Cardiac septum (tissue), 1 donor: ENCODE data around the gene RAD23A. TPM values are rescaled to one million over a fixed set of nuclear protein-coding genes. Genes with fewer than 3 reads are reported as not detected.
"Not testable (repeated sequence)": the region's sequence is repeated elsewhere in the genome, so short reads cannot be mapped to it uniquely, and the experiment has no call there.

Source experiments
- DNase-seq: peaks from one replicate; pipeline ENCODE4 v3.0.0-alpha.2; 2020; ENCODE audit warnings: low spot score
- intact Hi-C: fragments of 100-400 bp; cut with DNase I; formaldehyde crosslinking; loops from one replicate; pipeline ENCODE4 v1.14.0; 2022
- total RNA-seq: library from RNA; stranded (reverse); fragmentation: NEBNext Ultra II Directional; extraction: Animal tissue kit (Norgen Biotek cat#: 25700); gene quantifications from one replicate; pipeline ENCODE4 v1.2.1, GENCODE V29; 2021
- donor health status: DM: no; HTN: no; CAD: no.

The RAD23A gene
- total RNA-seq, 1 donor from 2014 or later = 143 TPM

- DNase-seq = no peak
- intact Hi-C loops = no loop called here
Measured at GRCh38 chr19:12953138-12953798, 7.6 kb downstream of the RAD23A start.

- intact Hi-C loops = no loop called here
- DNase-seq = no peak
Measured at GRCh38 chr19:12953799-12954611, 8.3 kb downstream of the RAD23A start.

DNA sequence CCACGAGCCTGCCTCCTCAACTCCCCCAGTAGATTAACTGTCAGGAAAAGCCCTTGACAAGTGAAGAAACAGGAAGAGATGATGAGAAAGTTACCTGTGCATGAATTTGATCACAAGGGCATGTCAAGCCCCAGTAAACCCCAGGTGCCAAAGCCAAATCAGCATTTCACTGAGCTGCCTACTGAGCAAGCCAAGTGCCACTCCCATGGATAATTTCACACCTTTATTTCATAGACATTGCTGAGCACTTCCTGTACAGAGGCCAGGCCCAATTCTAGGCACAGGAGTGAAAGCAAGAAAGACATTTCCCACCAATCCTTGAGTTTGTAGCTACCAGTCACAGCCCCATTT is 8.9 kb downstream of the RAD23A start:
- intact Hi-C loops = no loop called here
- DNase-seq = no peak

DNA sequence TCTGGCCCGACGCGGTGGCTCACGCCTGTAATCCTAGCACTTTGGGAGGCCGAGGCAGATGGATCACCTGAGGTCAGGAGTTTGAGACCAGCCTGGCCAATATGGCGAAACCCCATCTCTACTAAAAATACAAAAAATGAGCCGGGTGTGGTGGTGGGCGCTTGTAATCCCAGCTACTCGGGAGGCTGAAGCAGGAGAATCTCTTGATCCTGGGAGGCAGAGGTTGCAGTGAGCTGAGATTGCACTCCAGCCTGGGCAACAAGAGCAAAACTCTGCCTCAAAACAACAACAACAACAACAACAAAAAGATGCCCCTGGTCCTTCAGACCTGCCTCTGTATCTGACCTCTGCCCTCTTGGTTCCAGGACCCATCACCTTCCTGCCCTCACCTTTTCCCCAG is 9.9 kb downstream of the RAD23A start:
- DNase-seq = not testable (repeated sequence)
- intact Hi-C loops = loop anchor here (5.0 kb wide), 1 partner anchor 68 kb away; the partner anchor contains the start of gene KLF1

GRCh38 chr19:12955996-12956395 is 10.3 kb downstream of the RAD23A start:
- DNase-seq = no peak
- intact Hi-C loops = loop anchor here (5.0 kb wide), 1 partner anchor 69 kb away; the partner anchor contains the start of gene KLF1

DNA sequence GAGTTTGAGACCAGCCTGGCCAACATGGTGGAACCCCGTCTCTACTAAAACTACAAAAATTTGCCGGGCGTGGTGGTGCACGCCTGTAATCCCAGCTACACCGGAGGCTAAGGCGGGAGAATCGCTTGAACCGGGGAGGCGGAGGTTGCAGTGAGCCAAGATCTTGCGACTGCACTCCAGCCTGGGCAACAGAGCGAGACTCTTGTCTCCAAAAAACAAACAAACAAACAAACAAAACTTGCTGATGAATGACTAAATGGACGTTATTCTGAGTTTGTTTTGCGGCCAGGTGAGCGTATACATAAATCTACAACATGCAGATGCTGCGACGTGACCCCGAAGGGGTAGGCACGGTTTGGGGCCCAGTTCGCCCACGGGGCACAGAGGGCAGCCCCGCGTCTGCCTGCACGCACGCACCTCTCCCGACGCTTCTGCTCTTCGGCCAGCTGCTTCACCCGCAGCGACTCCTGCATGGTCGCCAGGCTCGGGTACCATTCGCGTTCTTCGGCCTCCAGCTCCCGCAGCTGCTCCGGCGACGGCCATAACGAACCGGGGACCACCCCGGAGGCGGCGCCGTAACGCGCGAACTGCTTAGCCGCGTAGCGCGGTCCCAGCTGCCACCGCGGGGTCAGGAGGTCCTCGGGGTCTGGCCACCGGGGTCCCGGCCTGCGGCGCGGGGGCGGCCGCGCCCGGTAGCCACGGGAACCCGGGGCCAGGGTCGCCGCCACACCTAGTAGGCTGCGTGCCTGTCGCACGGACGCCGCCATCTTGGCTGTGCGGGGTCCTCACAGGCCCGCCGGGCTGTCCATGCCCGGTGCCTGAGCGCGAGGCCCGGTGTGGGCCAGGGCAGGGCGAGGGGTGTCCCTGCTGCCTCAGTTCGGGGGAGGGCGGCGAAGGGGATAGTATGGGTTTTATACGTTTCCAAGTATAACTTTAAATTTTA is 11.1 kb downstream of the RAD23A start, which contains the start of gene GADD45GIP1:
Gene GADD45GIP1, minus strand, starts transcription at position 778 of the 943 bp plus-strand sequence. Its CDS starts 11 bp downstream, at position 767.
- DNase-seq = peak; percentile 90
- intact Hi-C loops = loop anchor here (5.0 kb wide), 1 partner anchor 69 kb away; the partner anchor contains the start of gene KLF1

DNA sequence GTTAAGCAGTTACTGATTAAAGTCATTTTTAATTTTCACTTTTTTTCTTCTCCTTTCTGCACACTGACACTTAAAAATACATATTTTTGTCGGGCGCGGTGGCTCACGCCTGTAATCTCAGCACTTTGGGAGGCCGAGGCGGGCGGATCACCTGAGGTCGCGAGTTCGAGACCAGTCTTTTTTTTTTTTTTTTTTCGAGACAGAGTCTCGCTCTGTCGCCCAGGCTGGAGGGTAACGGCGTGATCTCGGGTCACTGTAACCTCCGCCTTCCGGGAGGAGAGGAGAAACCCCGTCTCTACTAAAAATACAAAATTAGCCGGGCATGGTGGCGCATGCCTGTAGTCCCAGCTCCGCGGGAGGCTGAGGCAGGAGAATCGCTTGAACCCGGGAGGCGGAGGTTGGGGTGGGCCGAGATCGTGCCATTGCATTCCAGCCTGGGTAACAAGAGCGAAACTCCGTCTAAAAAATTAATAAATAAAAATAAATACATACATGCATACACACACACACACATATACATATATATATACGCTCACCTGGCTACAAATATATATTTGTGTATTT is 11.8 kb downstream of the RAD23A start:
- intact Hi-C loops = loop anchor here (5.0 kb wide), 1 partner anchor 70 kb away; the partner anchor contains the start of gene KLF1
- not testable (repeated sequence) for DNase-seq

DNA sequence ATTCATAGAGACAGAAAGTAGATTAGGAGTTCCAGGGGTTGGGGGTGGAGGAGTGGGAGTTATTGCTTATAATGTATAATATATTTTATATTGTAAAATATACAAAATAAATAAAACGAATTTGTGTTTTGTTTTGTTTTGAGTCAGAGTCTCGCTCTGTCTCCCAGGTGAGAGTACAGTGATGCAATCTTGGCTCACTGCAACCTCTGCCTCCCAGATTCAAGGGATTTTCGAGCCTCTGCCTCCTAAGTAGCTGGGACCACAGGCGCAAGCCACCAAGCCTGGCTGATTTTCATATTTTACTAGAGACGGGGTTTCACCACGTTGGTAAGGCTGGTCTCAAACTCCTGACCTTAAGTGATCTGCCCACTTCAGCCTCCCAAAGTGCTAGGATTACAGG is 13.8 kb downstream of the RAD23A start:
- no peak for DNase-seq
- intact Hi-C loops = loop anchor here (5.0 kb wide), 1 partner anchor 72 kb away; the partner anchor contains the start of gene KLF1

DNA sequence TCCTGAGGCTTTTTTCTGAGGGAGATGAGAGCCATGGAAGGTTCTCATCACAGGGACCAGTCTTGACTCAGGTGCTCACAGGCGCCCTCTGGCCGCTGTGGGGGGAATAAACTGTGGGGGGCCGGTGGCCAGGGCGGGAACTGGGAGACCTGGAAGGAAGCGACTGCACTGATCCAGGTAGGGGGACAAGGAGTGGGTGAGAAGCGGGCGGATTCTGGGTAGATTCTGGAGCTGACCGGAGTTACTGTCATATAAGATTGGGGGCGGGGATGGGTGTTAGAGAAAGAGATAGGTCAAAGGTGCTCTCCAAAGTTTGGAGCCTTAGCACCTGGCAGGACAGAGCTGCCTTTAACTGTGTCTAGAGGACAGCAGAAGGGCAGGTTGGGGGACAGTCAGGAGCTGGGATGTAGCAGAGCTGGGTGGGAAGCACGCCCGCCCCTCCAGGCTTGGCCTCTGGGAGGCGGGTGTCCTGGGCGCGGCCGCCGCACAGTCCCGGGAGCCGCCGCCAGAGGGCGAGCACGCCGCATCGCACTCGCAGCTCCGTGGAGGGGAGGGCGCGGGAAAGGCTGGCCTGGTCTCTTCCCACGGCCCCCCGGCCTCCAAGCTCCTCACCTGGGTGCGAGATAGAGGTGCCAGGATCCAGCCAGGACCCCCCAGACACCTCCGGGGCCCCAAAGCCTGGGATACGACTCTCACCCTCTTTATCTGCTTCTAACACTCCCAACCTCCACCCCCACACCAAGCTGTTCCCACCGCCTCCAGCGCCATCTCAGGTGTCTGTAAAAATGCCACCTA is 19.6 kb downstream of the RAD23A start:
- intact Hi-C loops = no loop called here
- DNase-seq = peak; percentile 92

DNA sequence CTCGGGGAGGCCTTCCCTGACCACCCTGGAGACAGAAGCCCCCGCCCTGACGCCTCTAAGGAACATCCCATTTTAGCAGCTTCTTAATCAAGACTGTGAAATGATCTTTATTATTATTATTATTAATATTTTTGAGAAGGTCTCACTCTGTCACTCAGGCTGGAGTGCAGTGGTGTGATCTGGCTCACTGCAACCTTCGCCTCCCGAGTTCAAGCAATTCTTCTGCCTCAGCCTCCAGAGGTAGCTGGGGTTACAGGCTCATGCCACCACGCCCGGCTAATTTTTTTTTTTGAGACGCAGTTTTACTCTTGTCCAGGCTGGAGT is 20.1 kb downstream of the RAD23A start:
- intact Hi-C loops = no loop called here
- no peak for DNase-seq

- no peak for DNase-seq
- intact Hi-C loops = no loop called here
Measured at GRCh38 chr19:12967907-12968306, 22.2 kb downstream of the RAD23A start.

DNA sequence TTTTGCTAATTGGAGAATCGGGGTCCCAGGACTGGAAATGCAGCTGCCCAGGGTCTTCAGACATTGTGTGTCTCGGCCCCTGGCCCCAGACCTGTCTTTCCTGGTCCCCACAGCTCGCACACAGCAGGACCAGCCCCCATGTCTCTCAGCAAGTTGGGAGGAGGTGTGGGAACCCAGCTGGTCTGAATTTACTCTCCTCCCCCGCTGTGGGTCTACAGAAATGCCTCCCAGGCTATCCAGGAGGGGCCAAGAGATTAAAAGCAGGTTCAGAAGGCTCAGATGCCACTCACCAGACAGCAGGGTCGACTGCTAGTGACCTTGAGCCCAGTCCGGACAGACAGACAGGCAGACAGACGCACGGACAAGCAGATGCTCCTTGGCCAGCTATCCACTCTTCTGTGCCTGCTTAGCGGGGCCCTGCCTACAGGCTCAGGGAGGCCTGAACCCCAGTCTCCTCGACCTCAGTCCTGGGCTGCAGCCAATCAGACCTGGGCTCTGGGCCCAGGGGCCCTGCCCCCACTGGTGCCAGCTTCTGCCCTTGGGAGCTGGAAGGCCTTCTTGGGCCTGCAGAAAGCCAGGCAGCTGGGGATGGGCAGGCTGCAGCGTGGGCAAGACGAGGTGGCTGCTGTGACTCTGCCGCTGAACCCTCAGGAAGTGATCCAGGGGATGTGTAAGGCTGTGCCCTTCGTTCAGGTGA is 23.8 kb downstream of the RAD23A start, which contains the start of gene DAND5:
Gene DAND5, plus strand, starts transcription at position 285 of the 697 bp plus-strand sequence. Its CDS starts 85 bp downstream, at position 370.
- intact Hi-C loops = no loop called here

DNA sequence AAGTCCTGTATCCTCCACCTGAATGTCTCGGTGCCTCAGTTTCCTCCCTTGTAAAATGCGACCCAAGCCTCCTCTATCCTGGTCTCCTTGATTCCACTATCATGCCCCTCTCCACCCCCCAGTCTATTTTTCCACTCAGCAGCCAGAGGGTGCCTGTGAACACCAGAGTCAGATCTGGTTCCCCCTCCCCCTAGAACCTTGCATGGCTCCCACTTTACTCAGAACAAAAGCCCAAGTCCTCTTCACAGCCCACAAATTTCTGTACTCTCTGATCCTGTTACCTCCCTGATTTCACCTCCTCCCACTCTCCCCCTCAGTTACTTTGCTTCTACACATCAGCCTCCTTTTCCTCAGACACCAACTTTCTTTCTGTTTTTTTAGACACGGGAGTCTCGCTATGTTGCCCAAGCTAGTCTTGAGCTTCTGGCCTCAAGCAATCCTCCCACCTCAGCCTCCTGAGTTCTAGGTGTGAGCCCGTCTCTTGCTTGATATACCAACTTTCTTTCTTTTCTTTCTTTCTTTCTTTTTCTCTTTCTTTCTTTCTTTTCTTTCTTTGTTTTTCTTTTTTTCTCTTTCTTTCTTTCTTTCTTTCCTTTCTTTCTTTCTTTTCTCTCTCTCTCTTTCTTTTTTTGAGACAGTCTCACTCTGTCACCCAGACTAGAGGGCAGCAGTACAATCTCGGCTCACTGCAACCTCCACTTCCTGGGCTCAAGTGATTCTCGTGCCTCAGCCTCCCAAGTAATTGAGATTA is 24.6 kb downstream of the RAD23A start:
- no peak for DNase-seq
- intact Hi-C loops = loop anchor here (10.0 kb wide), 1 partner anchor 615 kb away; no protein-coding TSS in a partner anchor

More for the DNA sequence above, 23.8 kb downstream of the RAD23A start, which contains the start of gene DAND5:
- peak; percentile 85 for DNase-seq

GRCh38 chr19:12973236-12973635 is 27.6 kb downstream of the RAD23A start:
- intact Hi-C loops = loop anchor here (10.0 kb wide), 1 partner anchor 612 kb away; no protein-coding TSS in a partner anchor
- DNase-seq = no peak

GRCh38 chr19:12974301-12975220 is 28.9 kb downstream of the RAD23A start:
- DNase-seq = no peak
- intact Hi-C loops = loop anchor here (10.0 kb wide), 1 partner anchor 610 kb away; no protein-coding TSS in a partner anchor
